GM19438 (cell line): ENCODE data around the gene CIP2A.
"Not testable (repeated sequence)": the region's sequence is repeated elsewhere in the genome, so short reads cannot be mapped to it uniquely, and the experiment has no call there.

Experiments used
- ATAC-seq: cut with Tn5 transposase; IDR thresholded peaks from one replicate; pipeline ENCODE4 v1.9.1; 2021; ENCODE audit warnings: low read depth; ENCODE audit not compliant: unreplicated experiment

CIP2A gene

DNA sequence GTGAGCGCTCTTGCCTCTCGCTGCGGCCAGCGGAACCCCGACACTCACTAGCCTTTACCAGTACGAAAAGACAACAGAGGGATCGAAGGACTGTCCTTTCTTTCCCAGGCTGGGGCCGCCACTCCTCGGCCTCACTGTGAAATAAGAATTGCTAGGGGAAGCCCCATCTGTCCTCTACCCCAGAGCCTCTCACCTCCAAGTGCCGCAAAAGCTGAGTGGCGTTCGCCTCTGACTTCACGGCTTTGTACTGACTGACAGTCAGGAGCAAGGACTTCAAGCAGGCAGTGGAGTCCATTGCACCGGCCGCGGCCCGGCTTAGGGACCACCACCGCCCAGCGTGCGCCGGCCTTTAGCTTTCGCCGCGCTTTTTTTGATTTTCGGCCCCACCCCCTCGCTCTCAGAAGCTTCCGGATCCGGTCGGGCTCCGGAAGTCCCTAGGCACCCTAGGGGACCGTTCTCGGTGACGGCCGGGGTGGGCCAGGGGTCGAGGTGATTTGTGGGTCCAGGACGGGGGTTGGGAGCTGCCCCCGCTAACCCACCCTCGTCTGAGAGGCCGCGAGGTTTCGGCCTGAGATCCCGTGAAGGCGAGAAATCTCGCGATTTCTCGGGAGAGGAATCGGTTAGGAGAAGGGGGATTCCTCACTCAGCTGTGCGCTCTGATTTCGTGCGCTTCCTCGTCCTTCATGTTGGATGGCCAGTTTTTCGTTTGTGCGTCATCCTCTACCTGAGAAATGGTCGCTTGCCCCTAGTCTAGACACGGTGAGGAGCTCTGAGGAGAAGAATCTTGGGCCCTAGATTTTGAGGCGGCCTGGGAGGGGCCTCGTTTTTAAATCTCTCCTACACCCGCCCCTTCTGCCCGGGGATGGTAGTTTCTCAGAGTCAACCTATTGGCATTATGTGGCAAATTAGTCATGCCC is at the start of gene CIP2A, which contains the start of gene DZIP3:
Gene CIP2A, minus strand, starts transcription at position 358 of the 917 bp plus-strand sequence. Its CDS starts 63 bp downstream, at position 295.
Gene DZIP3, plus strand, starts transcription at position 642 of the 917 bp plus-strand sequence. CDS start 15,685 bp downstream, outside the sequence.
- ATAC-seq = peak; percentile 92

DNA sequence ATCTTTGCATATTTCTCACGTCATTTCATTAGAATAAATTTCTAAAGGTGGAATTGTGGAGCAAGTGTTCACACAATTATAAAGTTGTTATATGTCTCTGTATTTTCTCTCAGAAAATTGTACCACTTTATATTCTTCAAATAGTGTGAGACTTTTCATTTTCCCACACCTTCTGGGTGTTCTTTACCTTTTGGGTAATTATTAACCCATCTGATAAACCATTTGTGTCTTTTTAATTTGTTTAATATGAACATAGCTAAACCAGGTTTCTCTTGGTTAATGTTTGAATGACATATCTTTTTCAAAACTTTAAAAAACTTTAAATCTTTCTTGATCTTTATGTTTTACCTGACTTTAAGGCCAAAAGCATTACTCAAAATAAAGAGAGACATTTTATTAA is 40.7 kb upstream of the CIP2A start:
- ATAC-seq = no peak

DNA sequence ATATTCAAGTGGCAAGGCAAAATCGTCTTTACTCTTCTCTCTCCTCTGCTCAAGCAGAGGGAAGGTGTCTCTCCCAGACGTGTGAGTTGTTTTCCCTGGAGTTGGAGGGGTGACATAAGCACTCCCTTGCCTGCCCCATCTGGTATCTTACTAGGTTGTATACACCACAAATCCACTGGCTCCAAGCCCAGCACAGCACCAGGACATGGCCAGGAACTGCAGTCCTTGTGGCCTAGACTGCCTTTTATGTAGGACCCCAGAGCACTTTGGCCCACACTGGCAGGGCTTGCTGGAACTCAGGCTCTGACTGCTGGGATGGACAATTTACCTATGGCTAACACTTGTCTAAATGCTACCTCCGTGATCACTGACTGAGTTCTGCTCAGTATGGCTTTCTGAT is 34.3 kb upstream of the CIP2A start:
- ATAC-seq = no peak

DNA sequence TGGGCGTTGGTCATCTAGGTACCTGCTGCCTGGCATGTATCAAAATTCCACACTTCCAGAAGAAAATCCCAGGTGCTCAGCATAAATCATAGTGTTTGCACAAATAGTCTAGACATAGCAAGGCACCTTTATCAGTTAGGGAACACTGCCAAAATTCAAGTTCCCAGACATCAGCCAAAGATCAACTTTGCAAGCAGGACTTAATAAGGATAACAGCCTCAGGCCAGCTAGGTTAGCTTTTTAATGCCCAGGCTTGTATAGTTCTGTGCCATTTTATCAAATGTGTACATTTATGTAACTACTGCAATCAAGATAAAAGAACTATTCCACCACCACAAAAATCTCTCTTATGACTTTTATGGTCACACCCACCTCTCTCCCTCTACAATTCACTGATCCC is 31.0 kb upstream of the CIP2A start:
- no peak for ATAC-seq

DNA sequence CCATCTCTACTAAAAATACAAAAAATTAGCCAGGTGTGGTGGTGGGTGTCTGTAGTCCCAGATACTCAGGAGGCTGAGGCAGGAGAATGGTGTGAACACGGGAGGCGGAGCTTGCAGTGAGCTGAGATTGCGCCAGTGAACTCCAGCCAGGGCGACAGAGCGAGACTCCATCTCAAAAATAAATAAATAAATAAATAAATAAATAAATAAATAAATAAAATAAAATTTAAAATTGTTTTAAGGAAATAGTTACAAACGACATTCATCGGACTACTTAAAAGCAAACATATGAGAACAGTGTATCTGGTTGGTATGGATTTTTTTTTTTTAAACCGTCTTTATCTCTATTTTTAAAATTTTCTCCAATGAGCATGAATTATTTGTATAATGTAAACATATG is 26.9 kb upstream of the CIP2A start:
- not testable (repeated sequence) for ATAC-seq

DNA sequence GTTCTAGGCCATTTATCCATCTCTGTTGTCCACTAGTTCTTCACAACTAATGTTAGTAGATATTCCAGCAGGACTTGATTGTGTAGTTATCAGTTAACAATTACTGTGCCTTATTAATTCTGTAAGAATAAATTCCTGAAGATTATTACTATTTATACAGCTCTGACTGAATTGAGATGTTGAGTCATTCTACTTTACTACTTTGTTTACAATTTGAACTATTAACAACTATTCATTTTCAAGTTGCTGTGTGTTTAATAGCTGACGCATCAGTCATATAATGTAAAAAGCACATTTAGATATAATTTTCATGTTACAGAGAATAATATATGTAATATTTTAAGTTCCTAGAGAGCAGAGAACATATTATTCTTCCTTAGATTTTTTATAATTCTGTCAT is 21.4 kb upstream of the CIP2A start:
- ATAC-seq = no peak

DNA sequence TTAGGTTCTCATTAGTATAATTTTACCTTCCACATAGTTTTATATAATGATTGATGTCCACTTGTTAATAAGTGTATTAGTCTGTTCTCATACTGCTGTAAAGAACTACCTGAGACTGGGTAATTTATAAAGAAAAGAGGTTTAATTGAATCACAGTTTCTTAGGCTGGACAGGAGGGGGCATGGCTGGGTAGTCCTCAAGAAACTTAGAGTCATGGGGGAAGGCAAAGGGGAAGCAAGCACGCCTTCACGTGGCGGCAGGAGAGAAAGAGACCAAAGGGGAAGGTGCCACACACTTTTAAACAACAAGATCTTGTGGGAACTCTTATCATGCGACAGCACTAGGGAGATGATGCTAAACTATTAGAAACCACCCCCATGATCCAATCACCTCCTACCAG is 19.5 kb upstream of the CIP2A start:
- ATAC-seq = no peak

DNA sequence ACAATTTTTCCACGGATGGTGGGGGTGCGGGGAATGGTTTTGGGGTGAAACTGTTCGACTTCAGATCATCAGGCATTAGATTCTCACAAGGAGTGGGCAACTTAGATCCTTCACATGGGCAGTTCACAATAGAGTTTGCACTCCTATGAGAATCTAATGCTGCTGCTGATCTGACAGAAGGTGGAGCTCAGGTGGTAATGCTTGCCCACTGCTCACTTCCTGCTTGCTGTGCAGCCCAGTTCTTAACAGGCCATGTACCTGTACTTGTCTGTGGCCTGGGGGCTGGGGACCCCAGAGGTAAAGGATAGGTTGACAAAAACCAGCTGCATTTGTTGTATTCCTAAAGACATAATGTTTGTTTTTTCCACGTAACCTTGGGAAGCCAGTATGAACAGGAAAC is 16.3 kb upstream of the CIP2A start:
- no peak for ATAC-seq

DNA sequence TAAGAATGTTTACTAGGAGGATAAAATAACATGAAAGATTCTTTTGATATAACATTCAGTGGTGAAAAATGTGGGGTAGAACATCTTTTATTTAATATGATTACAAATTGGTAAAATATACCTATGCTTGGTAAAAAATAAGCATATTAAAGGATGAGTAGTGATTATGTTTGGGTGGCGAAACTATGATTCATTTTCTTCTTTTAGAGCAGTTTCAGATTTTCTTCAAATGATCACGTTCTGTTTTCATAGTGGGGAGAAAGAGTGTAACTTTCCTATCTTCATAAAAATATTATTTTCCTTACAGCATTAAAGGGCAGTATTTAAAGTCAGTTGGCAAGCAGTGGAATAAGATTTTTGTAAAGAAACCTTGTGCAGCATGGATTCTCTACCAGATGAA is 15.8 kb upstream of the CIP2A start:
- ATAC-seq = no peak

DNA sequence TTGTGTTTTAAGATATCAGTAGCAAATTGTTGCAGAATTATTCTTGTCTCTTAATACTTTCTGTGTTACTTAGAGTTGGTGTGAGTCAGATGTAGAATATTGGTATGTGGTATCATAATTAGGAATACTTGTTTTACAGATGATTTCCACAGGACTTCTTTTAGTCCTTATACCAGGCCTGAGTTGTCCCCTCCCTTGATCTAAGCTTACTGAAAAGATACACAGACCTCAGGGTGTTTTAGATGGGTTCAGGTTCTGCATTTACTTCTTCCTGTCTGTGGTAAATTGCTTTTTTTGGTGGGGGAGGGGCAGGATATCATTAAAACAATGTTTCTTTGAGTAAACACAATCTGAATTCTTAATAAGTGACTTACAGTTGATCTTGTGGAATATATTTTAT is 14.5 kb upstream of the CIP2A start:
- ATAC-seq = no peak

DNA sequence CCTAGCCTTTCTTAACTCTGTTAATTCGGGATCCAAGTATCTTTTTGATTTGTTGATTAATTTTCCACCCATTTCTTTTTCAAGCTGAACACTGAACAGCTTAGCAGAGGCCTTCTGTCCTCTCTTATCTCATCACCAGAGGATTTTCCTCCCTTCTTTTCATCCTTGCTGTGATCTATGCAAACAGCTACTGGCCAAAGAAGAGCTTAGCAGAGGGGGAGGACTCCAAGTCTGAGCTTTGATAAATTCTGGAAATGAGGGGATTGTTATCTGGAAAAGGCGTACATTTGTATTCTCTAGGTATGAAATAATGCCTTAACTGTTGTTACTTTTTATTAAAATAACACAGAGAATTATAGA is 13.7 kb upstream of the CIP2A start:
- ATAC-seq = no peak

DNA sequence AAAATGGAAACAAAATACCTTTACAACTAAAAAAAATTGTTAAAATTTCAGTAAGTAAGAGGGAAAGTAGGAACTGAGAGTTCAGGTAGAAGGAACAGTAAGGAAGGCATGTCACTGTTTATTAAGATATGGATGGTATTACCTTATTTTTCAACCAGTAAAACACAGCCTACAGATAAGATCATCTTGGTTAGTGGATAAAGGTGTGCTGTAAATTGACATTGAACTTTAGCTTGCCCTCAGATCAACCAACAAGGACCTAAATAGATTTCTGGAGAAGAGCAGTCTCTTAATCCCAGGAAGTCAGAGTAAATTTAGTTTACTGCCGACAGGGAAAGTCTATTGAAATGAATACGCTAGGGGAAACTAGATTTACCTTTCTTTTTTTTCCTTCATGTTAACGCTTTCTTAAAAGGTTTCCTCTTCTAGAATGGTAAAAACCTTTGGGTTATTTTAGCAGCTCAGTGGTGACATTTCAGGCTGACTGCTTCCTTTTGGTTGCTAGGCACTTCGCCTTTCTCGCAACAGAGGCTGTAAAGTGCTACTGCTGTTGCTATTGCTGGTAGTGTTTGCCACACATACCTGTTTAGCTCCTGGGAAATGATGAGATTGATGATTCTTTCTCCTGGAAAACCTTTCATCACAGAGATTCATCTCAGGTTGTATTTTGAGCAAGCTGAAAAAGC is 13.2 kb upstream of the CIP2A start:
- no peak for ATAC-seq

DNA sequence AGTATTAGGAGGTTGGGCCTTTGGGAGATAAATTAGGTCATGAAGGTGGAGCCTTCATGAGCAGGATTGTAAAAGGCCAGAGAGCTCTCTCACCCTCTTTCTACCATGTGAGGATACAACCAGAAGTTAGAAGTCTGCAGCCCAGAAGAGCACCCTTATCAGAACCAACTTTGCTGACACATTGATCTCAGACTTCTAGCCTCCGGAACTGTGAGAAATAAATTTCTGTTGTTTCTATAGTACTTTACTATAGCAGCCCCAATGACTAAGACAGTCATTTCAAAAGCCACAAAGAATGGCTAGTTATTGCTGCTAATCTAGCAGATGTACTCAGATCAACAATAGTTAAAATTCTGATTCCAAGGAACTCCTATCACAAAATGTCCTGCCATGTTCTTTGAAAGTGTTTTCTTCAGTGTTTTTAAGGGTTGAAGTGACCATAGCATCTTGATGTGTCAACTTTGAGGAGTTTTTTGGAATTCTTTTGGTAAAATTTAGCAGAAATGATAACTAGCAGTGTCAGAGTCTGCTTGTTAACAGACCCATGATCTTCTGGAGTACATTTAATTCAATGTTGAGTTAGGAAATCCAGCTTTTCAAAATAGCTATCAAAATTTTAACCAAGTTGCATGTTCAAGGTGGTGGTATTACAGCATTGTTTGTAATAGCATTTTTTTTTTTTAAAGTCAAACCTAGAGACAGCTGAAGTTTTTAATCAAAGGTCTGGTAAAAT is 10.6 kb upstream of the CIP2A start:
- no peak for ATAC-seq

DNA sequence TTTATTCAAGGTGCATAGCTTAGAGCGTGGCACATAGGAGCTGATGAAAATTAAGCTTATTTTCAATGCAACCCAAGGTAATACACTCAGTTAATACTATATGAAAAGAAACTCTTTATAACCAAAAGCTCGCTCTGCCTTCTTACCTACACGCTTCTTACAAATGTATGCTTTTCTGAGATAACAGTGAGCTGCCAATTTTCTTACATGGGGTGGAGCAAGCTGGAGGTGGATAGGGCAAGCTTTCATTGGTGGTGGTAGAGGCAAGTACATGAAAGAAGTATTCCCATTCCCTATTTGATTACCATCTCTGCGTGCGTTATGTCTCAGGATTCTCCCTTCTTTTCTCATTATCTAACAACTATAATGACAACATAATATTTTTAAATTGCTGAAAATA is 9.1 kb upstream of the CIP2A start:
- no peak for ATAC-seq

DNA sequence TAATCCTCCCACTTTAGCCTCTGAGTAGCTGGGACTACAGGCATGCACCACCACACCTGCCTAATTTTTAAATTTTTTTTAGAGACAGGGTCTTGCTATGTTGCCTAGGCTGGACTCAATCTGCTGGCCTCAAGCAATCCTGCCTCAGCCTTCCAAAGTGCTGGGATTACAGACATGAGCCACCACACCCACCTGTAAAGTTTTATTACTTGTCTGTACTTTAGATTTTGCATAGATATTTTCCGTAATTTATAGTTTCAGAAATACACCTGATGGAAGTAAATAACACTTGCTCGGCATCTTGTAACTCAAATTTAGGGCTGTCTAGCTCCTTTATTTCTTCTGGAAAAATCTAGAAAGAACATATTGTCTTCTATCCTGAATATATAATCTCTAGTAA is 6.1 kb upstream of the CIP2A start:
- no peak for ATAC-seq

DNA sequence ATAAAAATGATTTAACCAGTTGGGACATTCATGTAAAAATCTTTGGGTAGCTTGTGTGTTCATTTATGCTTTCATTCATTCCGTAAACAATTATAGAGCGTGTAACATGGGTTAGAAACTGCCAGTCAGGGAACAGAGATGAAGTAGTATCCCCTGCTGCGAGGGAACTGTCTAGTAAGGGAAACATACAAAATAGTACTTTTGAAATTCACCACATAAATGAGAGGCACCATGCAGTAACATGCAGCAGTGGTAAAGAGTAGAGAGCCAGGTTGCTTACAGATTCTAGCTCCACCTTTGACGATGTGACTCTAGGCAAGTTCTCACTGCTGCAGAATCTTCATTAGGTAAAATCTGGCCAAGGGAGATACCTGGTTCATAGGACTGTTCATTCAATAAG is 1.2 kb upstream of the CIP2A start:
- ATAC-seq = no peak

DNA sequence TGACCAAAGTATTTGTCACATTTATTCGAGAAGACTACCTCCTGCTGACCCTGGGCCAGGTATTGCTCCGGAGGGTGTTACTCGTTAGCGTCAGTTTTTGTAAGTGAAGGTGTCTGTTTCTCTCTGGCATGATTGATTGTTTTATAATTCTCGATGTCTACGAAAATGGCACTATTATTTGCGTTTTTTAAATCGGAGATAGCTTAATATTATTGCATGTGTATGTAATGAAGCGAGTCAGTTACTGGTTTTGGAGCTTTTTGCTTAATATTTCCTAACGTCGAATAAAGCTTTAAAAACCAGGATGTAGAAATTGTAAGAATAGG is 723 bp upstream of the CIP2A start:
- no peak for ATAC-seq

DNA sequence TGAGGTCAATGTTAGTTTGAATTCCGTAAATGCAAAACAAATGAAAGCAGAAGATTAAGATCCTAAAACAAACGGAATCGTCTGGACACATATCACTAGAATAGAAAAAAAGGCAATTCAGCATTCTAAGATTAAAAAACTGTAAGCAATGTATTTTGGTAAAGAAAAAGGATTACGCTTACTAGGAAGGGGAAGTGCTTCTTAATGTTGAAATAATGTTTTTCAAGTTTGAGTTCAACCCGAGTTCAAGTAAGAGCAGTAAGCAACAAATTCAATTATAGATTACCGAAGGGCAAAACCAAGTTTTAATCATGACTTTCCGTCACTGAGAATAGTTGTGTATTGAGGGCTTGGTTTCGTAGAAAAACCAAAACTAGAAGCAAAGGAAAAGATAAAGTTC is 637 bp downstream of the CIP2A start:
- ATAC-seq = no peak

DNA sequence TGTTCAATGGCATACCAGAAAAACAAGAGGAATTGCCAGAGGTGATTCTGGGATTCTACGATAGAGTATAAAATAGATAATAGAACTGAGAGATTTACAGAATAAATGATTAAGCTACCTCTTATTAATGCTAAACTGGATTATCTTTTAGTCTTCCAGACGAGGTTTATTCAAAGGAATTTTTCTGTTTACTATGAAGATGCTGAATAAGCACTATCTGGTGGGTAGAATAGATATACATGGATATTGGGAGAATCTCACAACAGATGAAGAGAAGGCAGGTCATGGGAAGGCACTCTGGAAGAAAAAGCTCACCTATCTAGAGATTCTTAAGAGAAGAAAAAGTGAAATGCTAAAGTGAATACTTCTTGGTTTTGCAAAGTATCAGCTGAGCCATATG is 11.2 kb downstream of the CIP2A start:
- ATAC-seq = no peak

DNA sequence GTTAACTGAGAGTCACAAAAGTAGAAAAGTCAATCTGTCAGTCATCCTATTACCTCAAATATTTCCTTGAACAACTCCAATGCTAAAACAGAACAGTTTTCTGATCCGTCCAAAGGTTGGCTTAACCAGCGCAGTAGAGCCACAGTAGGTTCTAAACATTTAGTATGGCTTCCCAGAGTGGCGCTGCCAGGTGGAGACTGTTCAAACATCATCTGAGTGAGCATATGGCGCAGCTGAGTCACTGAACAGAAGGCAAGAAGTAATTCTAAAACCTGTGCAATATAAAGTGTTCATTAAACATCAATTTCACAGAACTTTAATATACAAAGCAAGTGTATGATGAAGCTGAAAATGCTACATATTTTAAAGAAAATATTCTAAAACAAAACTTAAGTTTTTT is 19.9 kb downstream of the CIP2A start:
- no peak for ATAC-seq

DNA sequence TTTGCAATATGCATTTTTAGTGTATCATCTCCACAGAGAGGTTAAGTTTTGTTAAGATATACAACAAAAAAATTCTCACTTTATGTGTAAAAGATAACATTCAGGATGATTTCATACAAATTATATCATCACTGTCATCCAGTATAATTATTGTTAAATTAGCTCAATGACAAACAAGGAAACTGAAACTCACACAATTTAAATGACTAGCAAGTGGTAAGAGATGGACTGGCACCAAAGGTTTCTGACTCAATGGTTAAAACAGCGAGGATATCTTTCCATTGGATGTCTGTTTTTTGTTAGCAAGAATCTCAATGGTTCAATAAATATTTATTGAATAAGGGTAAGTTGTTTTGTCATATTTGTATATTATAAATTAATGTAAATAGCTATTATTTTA is 22.6 kb downstream of the CIP2A start:
- no peak for ATAC-seq
